Measurements from ENCODE around the gene RYR1. TPM values are rescaled to one million over a fixed set of nuclear protein-coding genes. Genes with fewer than 3 reads are reported as not detected.

RYR1 gene
- total and polyA plus RNA-seq, 2 of the 8 experiments (the other 6 are each of a cell fraction or from before 2014, with no cell fraction given) = 5.8 to 11.8 TPM

- TF ChIP-seq RNF2 (IDR thresholded peaks at IDR 0.05; ENCODE audit: borderline replicate concordance, low read depth, low read length, missing control alignments, poor library complexity, severe bottlenecking) = no peak
These were observed 101.1 kb downstream of the RYR1 start (continued) for GRCh38 chr19:38534574-38534973.
